HCT116 (cell line): Measurements from ENCODE around the gene COPG1. TPM values are rescaled to one million over a fixed set of nuclear protein-coding genes. Genes with fewer than 3 reads are reported as not detected.

Experiments
- ATAC-seq: fragments of 200-7000 bp; cut with Tn5 transposase; 2 replicates; pipeline ENCODE4 v1.9.1; 2020; ENCODE audit warnings: mild to moderate bottlenecking, moderate library complexity
- BruUV-seq: library from RNA; stranded (reverse); fragments of 400-500 nt; replicated peaks from 2 replicates; lab custom pipeline; 2021; lab: Mats Ljungman, UMichigan
- CTCF ChIA-PET: fragments of 300-600 bp; sonication (Branson Sonifier 250); formaldehyde crosslinking; loops from one replicate; lab custom pipeline; 2021; ENCODE audit warnings: antibody characterized with exemption; lab: Charles Lee
- POLR2A ChIA-PET: fragments of 300-600, 350-600 bp; sonication (Branson Sonifier 250); formaldehyde crosslinking; loops from one replicate; lab custom pipeline; 2021; ENCODE audit warnings: antibody characterized with exemption; lab: Charles Lee
- RAD21 ChIA-PET, 2 experiments: fragments of 300-600 bp; sonication (Branson Sonifier 250); formaldehyde crosslinking; loops; one replicate each; lab custom pipeline; 2023; ENCODE audit warnings: low total read pairs in 2 of 2; ENCODE audit not compliant: uncharacterized antibody in 2 of 2, unreplicated experiment in 2 of 2, low non-redundant PET in 1 of 2; lab: Charles Lee
- DNase-seq: peaks from one replicate; pipeline ENCODE4 v3.0.0-alpha.2; 2010; ENCODE audit warnings: low read depth, low spot score
- H2AFZ ChIP-seq: fragments of 200-600 bp; shearing (Covaris generic), sonication (generic); 2 replicates; pipeline ENCODE4 v1.6.1; 2017; ENCODE audit warnings: low read depth, mixed run types, mixed read lengths, antibody characterized with exemption, low read length; ENCODE audit not compliant: poor library complexity, severe bottlenecking
- H3K27ac ChIP-seq: 2 replicates; pipeline ENCODE4 v1.5.1; 2012; ENCODE audit warnings: low read depth, low read length
- H3K27me3 ChIP-seq: fragments of 200-600 bp; sonication (generic); 2 replicates; pipeline ENCODE4 v1.6.1; 2016; ENCODE audit warnings: mixed run types, low read length, mixed read lengths; ENCODE audit not compliant: insufficient read depth
- H3K36me3 ChIP-seq, 2 experiments: fragments of 200-500 bp in 1 of 2; fragments of 200-600 bp in 1 of 2; sonication (Bioruptor generic) in 1 of 2; sonication (generic) in 1 of 2; 2 replicates each; pipeline versions ENCODE4 v1.5.1 to v1.6.1; 2014 to 2016; ENCODE audit warnings: low read length in 2 of 2, inconsistent platforms in 1 of 2, mixed read lengths in 1 of 2, mixed run types in 1 of 2; ENCODE audit not compliant: insufficient read depth in 2 of 2, control insufficient read depth in 1 of 2
- H3K4me1 ChIP-seq, 2 experiments: fragments of 200-600 bp in 1 of 2; sonication (generic) in 1 of 2; 2 replicates each; pipeline versions ENCODE4 v1.5.1 to v1.6.1; 2012 to 2017; ENCODE audit warnings: low read length in 2 of 2, inconsistent platforms in 1 of 2, mild to moderate bottlenecking in 1 of 2, mixed read lengths in 1 of 2, mixed run types in 1 of 2, moderate library complexity in 1 of 2; ENCODE audit not compliant: insufficient read depth in 2 of 2, control insufficient read depth in 1 of 2
- H3K4me2 ChIP-seq: fragments of 200-600 bp; sonication (generic); 2 replicates; pipeline ENCODE4 v1.6.1; 2017; ENCODE audit warnings: mixed run types, low read length, mixed read lengths
- H3K4me3 ChIP-seq, 2 experiments: fragments of 200-600 bp in 1 of 2; sonication (generic) in 1 of 2; replicated peaks in 1 of 2; 2 replicates each; pipeline ENCODE4 v1.5.1; 2011 to 2016; ENCODE audit warnings: low read length in 2 of 2, control low read depth in 1 of 2, low read depth in 1 of 2, mild to moderate bottlenecking in 1 of 2, mixed read lengths in 1 of 2, mixed run types in 1 of 2
- H3K79me2 ChIP-seq: fragments of 200-600 bp; sonication (generic); 2 replicates; pipeline ENCODE4 v1.6.1; 2017; ENCODE audit warnings: mild to moderate bottlenecking, mixed run types, low read length, moderate library complexity, mixed read lengths; ENCODE audit not compliant: insufficient read depth
- H3K9ac ChIP-seq: fragments of 200-600 bp; sonication (generic); 2 replicates; pipeline ENCODE4 v1.6.1; 2016; ENCODE audit warnings: low read length, mixed read lengths
- H3K9me2 ChIP-seq: fragments of 200-600 bp; sonication (generic), shearing (Covaris generic); 2 replicates; pipeline ENCODE4 v1.6.1; 2017; ENCODE audit warnings: mixed run types, mild to moderate bottlenecking, moderate library complexity; ENCODE audit not compliant: insufficient read depth
- H3K9me3 ChIP-seq, 2 experiments: fragments of 200-500 bp in 1 of 2; fragments of 200-600 bp in 1 of 2; sonication (Bioruptor generic) in 1 of 2; sonication (generic) in 1 of 2; 2 replicates each; pipeline ENCODE4 v1.6.1; 2014 to 2017; ENCODE audit warnings: low read length in 2 of 2, mixed read lengths in 2 of 2, inconsistent platforms in 1 of 2, low read depth in 1 of 2, mild to moderate bottlenecking in 1 of 2, mixed run types in 1 of 2, moderate library complexity in 1 of 2; ENCODE audit not compliant: control insufficient read depth in 1 of 2, insufficient read depth in 1 of 2
- H4K20me1 ChIP-seq: fragments of 200-600 bp; sonication (generic), shearing (Covaris generic); 2 replicates; pipeline ENCODE4 v1.6.1; 2017; ENCODE audit warnings: mixed run types, mild to moderate bottlenecking, moderate library complexity; ENCODE audit not compliant: insufficient read depth
- CBX3 ChIP-seq: IDR thresholded peaks from 2 replicates; pipeline ENCODE4 v1.6.1; 2012; ENCODE audit warnings: low read depth
- FOSL1 ChIP-seq: IDR thresholded peaks from 2 replicates; pipeline ENCODE4 v1.6.1; 2012; ENCODE audit warnings: low read depth
- MAX ChIP-seq: IDR thresholded peaks from 2 replicates; pipeline ENCODE4 v1.6.1; 2012
- RAD21 ChIP-seq: IDR thresholded peaks from 2 replicates; pipeline ENCODE4 v1.6.1; 2012; ENCODE audit warnings: low read depth, mild to moderate bottlenecking
- REST ChIP-seq: IDR thresholded peaks from 2 replicates; pipeline ENCODE4 v1.6.1; 2012; ENCODE audit warnings: low read depth
- SIN3A ChIP-seq: IDR thresholded peaks from 2 replicates; pipeline ENCODE4 v1.6.1; 2012; ENCODE audit warnings: low read depth
- ZNF274 ChIP-seq: fragments of 200-500 bp; sonication (Bioruptor generic); IDR thresholded peaks from 2 replicates; pipeline ENCODE4 v1.6.1; 2014; ENCODE audit warnings: mild to moderate bottlenecking, low read depth, low read length, inconsistent platforms
- intact Hi-C: fragments of 100-400 bp; cut with micrococcal nuclease; formaldehyde crosslinking; loops from 2 replicates; pipeline ENCODE4 v1.10.0; 2022
- total RNA-seq: library from RNA; stranded (reverse); gene quantifications from one replicate; pipeline ENCODE4 v1.2.1, GENCODE V29; 2021; ENCODE audit not compliant: unreplicated experiment
- TF ChIP-seq, protein P1 (sequence below): IDR thresholded peaks from 2 replicates; pipeline ENCODE4 v1.6.1; 2011; ENCODE audit warnings: mild to moderate bottlenecking, low read length, moderate library complexity; ENCODE audit not compliant: insufficient replicate concordance; ENCODE audit errors: extremely low read depth

The COPG1 gene
- total RNA-seq, 1 experiment from 2014 or later, result 182 TPM

DNA sequence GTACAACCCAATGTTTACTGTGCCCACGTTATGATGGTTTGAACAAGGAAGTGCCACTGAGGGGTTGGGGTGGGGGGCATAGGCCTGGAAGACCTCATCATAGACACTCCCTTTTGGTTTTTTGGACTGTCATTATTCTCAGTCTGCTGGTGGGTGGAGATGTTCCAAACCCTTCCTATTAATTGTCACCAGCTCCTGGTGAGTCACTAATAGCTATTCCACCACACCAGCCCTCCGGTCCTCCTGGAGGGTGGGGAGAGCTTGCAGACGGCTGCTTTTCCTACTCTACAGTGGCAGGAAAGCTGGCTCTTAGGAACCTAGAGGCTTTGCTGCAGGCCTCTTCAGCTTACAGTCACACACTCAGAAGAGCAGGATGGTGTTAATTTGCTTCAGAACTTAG, 9.0 kb upstream of the COPG1 start:
- no peak for ATAC-seq
- RAD21 ChIA-PET, result no interaction called here
- H3K9ac ChIP-seq, result no peak overlapping the region
- intact Hi-C loops, result loop anchor here (10.0 kb wide), 1 partner anchor 216 kb away; no protein-coding TSS in a partner anchor
- no peaks in the 10 kb centered on the region for H4K20me1 ChIP-seq
- H3K27ac ChIP-seq, result no peak overlapping the region
- H3K4me1 ChIP-seq, result peaks cover 2 to 15% of the 10 kb centered on the region in 2 experiments; a peak in 2 of 4 replicates
- no peaks in the 10 kb centered on the region for H3K9me3 ChIP-seq
- TF ChIP-seq CBX3 (no peak), MAX (no peak), RAD21 (no peak), ZNF274 (no peak), REST (no peak), FOSL1 (no peak), SIN3A (no peak)
- TF ChIP-seq, protein P1, sequence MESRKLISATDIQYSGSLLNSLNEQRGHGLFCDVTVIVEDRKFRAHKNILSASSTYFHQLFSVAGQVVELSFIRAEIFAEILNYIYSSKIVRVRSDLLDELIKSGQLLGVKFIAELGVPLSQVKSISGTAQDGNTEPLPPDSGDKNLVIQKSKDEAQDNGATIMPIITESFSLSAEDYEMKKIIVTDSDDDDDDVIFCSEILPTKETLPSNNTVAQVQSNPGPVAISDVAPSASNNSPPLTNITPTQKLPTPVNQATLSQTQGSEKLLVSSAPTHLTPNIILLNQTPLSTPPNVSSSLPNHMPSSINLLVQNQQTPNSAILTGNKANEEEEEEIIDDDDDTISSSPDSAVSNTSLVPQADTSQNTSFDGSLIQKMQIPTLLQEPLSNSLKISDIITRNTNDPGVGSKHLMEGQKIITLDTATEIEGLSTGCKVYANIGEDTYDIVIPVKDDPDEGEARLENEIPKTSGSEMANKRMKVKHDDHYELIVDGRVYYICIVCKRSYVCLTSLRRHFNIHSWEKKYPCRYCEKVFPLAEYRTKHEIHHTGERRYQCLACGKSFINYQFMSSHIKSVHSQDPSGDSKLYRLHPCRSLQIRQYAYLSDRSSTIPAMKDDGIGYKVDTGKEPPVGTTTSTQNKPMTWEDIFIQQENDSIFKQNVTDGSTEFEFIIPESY, result no peak
- TF ChIP-seq, all 23 proteins: peak for 0
- H2AFZ ChIP-seq, result no peak overlapping the region
- H3K36me3 ChIP-seq, result no peaks in the 10 kb centered on the region
- H3K4me2 ChIP-seq, result no peak overlapping the region
- no peaks in the 10 kb centered on the region for H3K27me3 ChIP-seq
- DNase-seq, result no peak
- no peaks in the 10 kb centered on the region for H3K9me2 ChIP-seq
- no TSS peak for BruUV-seq
- CTCF ChIA-PET, result interaction anchor here (1.0 to 1.6 kb wide), 2 partner anchors 16 to 270 kb away, joined by 5 read pairs; no protein-coding TSS in a partner anchor
- H3K79me2 ChIP-seq, result no peaks in the 10 kb centered on the region
- H3K4me3 ChIP-seq, result no peak overlapping the region
- POLR2A ChIA-PET, result interaction anchor here (1.7 kb wide), 1 partner anchor 9 kb away, joined by 5 read pairs; the partner anchor contains the start of gene COPG1
